ENCODE data around the gene TGOLN2.

TGOLN2 gene

DNA sequence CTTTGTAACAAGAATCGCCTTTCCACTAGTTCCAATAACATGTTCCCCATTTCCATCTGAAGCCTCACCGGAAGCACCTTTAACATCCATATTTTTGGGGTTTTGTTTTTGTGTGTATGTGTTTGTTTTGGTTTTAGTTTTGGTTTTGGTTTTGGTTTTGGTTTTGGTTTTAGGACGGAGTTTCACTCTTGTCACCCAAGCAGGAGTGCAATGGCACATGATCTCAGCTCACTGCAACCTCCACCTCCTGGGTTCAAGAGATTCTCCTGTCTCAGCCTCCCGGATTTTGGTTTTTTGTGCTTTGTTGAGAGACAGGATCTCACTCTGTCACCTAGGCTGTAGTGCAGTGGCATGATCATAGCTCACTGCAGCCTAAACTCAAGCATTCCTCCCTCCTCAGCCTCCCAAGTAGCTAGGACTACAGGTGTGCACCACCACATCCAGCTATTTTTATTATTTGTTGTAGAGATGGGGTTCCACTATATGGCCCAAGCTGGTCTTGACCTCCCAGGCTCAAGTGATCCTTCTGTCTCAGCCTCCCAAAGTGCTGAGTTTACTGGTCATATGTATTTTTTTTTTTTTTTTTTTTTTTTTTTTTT lies 36.3 kb downstream of the TGOLN2 start:
- H3K4me3 ChIP-seq (ENCODE audit: low read length in 2 of 2): no peak overlapping the region
- no peak overlapping the region for H2AK5ac ChIP-seq (ENCODE audit: low read depth, low read length)
- no peak overlapping the region for H2AFZ ChIP-seq (ENCODE audit: low read length)
- no peak overlapping the region for H4K91ac ChIP-seq (ENCODE audit: low read depth, low read length, poor library complexity)
- no peak overlapping the region for H3K18ac ChIP-seq (ENCODE audit: low read length)
- H2BK120ac ChIP-seq (ENCODE audit: low read depth, low read length): no peak overlapping the region
- H4K8ac ChIP-seq (ENCODE audit: low read depth, low read length): no peak overlapping the region
- H3K36me3 ChIP-seq (replicated peaks in 1 of 2; ENCODE audit: control insufficient read depth in 2 of 2, insufficient read depth in 2 of 2, low read length in 2 of 2): peaks cover 4 to 25% of the 10 kb centered on the region in 2 donors
- no peak overlapping the region for H3K4ac ChIP-seq (ENCODE audit: low read length)
- H2BK12ac ChIP-seq (ENCODE audit: low read length): no peak overlapping the region
- H2BK15ac ChIP-seq (ENCODE audit: low read length): no peak overlapping the region
- peaks cover 0 to 4% of the 10 kb centered on the region in 2 donors for H3K9me3 ChIP-seq (replicated peaks in 1 of 2; ENCODE audit: control insufficient read depth in 2 of 2, insufficient read depth in 1 of 2, low read depth in 1 of 2, low read length in 2 of 2)
- no CpG with 5 or more reads among the region's 4 CpGs for WGBS, 2 donors (ENCODE audit: extremely low coverage in 2 of 2, insufficient read length in 2 of 2, insufficient replicate concordance in 1 of 2)
- H3K14ac ChIP-seq (ENCODE audit: low read length): no peak overlapping the region
- no peak overlapping the region for H3K9ac ChIP-seq (ENCODE audit: low read depth, low read length, poor library complexity)
- H3K27me3 ChIP-seq (ENCODE audit: control insufficient read depth in 3 of 3, insufficient read depth in 3 of 3, low read depth in 1 of 3, low read length in 3 of 3): no peaks in the 10 kb centered on the region
- H3K27ac ChIP-seq (replicated peaks; ENCODE audit: low read length): no peak overlapping the region
- H3K4me1 ChIP-seq (ENCODE audit: control insufficient read depth in 2 of 2, insufficient read depth in 1 of 2, low read depth in 1 of 2, low read length in 2 of 2): peaks cover 0 to 7% of the 10 kb centered on the region in 2 donors
- H3K79me1 ChIP-seq (ENCODE audit: low read depth, low read length): peaks cover 3% of the 10 kb centered on the region
- no peak for DNase-seq (ENCODE audit: low spot score)
- H3K23ac ChIP-seq (ENCODE audit: low read depth, low read length, poor library complexity): no peak overlapping the region
- H2BK5ac ChIP-seq (ENCODE audit: low read length): no peak overlapping the region
- no peak overlapping the region for H3K4me2 ChIP-seq (ENCODE audit: insufficient read depth, low read length, poor library complexity, severe bottlenecking)

DNA sequence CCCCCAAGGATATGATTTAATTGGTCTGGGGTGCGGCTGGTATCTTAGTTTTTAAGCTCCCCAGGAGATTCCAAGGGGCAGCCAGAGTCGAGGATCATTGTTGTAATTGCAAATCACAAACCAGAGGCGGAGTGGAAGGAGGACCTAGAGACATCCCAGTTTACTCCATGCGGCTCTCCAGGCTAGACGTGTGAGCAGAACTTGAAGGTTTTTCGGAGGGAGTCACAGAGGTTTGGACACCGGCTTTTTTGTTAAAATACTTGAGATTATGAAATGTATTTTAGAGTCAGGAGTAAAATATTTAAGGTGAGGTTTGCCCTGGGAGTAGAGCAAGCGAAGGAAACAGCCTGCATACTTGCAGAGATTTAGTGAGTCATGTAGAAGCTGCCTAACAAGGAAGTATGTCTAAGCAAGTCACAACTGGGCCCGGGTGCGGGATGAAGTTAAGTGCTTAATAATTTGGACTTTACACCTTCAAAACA lies 39.5 kb downstream of the TGOLN2 start:
- H3K18ac ChIP-seq (ENCODE audit: low read length): no peak overlapping the region
- H2AFZ ChIP-seq (ENCODE audit: low read length): no peak overlapping the region
- H3K23ac ChIP-seq (ENCODE audit: low read depth, low read length, poor library complexity): no peak overlapping the region
- H3K27me3 ChIP-seq (ENCODE audit: control insufficient read depth in 3 of 3, insufficient read depth in 3 of 3, low read depth in 1 of 3, low read length in 3 of 3): no peaks in the 10 kb centered on the region
- H2AK5ac ChIP-seq (ENCODE audit: low read depth, low read length): no peak overlapping the region
- peaks cover 0 to 4% of the 10 kb centered on the region in 2 donors for H3K9me3 ChIP-seq (replicated peaks in 1 of 2; ENCODE audit: control insufficient read depth in 2 of 2, insufficient read depth in 1 of 2, low read depth in 1 of 2, low read length in 2 of 2)
- no peak overlapping the region for H3K9ac ChIP-seq (ENCODE audit: low read depth, low read length, poor library complexity)
- no peak overlapping the region for H3K4ac ChIP-seq (ENCODE audit: low read length)
- no peak overlapping the region for H2BK15ac ChIP-seq (ENCODE audit: low read length)
- H3K36me3 ChIP-seq (replicated peaks in 1 of 2; ENCODE audit: control insufficient read depth in 2 of 2, insufficient read depth in 2 of 2, low read length in 2 of 2): peaks cover 4 to 35% of the 10 kb centered on the region in 2 donors
- no peak overlapping the region for H4K91ac ChIP-seq (ENCODE audit: low read depth, low read length, poor library complexity)
- H3K4me1 ChIP-seq (ENCODE audit: control insufficient read depth in 2 of 2, insufficient read depth in 1 of 2, low read depth in 1 of 2, low read length in 2 of 2): peaks cover 2 to 7% of the 10 kb centered on the region in 2 donors
- no CpG with 5 or more reads among the region's 10 CpGs for WGBS, 2 donors (ENCODE audit: extremely low coverage in 2 of 2, insufficient read length in 2 of 2, insufficient replicate concordance in 1 of 2)
- no peak for DNase-seq (ENCODE audit: low spot score)
- no peak overlapping the region for H2BK12ac ChIP-seq (ENCODE audit: low read length)
- H3K14ac ChIP-seq (ENCODE audit: low read length): no peak overlapping the region
- no peak overlapping the region for H3K4me3 ChIP-seq (ENCODE audit: low read length in 2 of 2)
- no peak overlapping the region for H3K4me2 ChIP-seq (ENCODE audit: insufficient read depth, low read length, poor library complexity, severe bottlenecking)
- peaks cover 3% of the 10 kb centered on the region for H3K79me1 ChIP-seq (ENCODE audit: low read depth, low read length)
- no peak overlapping the region for H2BK120ac ChIP-seq (ENCODE audit: low read depth, low read length)
- peak overlapping the region; percentile 29 for H3K27ac ChIP-seq (replicated peaks; ENCODE audit: low read length)
- H2BK5ac ChIP-seq (ENCODE audit: low read length): no peak overlapping the region
- no peak overlapping the region for H4K8ac ChIP-seq (ENCODE audit: low read depth, low read length)

DNA sequence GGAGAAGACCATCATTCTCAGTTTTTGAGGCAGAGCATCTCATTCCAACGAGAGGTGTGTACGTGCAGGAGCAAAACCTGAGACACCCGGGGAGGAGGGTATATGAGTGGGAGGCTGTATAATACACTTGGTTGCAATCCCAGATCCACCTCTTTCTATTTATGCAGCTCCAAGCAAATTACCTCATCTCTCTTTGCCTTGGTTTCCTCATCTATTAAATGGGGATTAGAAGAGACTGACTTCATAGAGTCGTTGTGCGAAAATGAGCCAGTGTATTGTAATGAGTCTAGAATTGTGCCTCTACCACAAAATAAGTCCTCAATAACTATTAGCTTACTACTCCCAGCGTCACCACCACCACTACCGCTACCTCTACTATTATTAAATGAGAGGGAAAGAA lies 40.1 kb downstream of the TGOLN2 start:
- DNase-seq (ENCODE audit: low spot score): no peak
- H3K14ac ChIP-seq (ENCODE audit: low read length): no peak overlapping the region
- no peak overlapping the region for H4K8ac ChIP-seq (ENCODE audit: low read depth, low read length)
- no peak overlapping the region for H2BK120ac ChIP-seq (ENCODE audit: low read depth, low read length)
- no peak overlapping the region for H3K4ac ChIP-seq (ENCODE audit: low read length)
- H2BK12ac ChIP-seq (ENCODE audit: low read length): no peak overlapping the region
- H3K79me1 ChIP-seq (ENCODE audit: low read depth, low read length): no peaks in the 10 kb centered on the region
- peaks cover 2 to 32% of the 10 kb centered on the region in 2 donors for H3K36me3 ChIP-seq (replicated peaks in 1 of 2; ENCODE audit: control insufficient read depth in 2 of 2, insufficient read depth in 2 of 2, low read length in 2 of 2)
- no peaks in the 10 kb centered on the region for H3K27me3 ChIP-seq (ENCODE audit: control insufficient read depth in 3 of 3, insufficient read depth in 3 of 3, low read depth in 1 of 3, low read length in 3 of 3)
- H3K27ac ChIP-seq (replicated peaks; ENCODE audit: low read length): no peak overlapping the region
- peaks cover 2 to 7% of the 10 kb centered on the region in 2 donors for H3K4me1 ChIP-seq (ENCODE audit: control insufficient read depth in 2 of 2, insufficient read depth in 1 of 2, low read depth in 1 of 2, low read length in 2 of 2)
- H3K9ac ChIP-seq (ENCODE audit: low read depth, low read length, poor library complexity): no peak overlapping the region
- no peak overlapping the region for H4K91ac ChIP-seq (ENCODE audit: low read depth, low read length, poor library complexity)
- peaks cover 0 to 1% of the 10 kb centered on the region in 2 donors for H3K9me3 ChIP-seq (replicated peaks in 1 of 2; ENCODE audit: control insufficient read depth in 2 of 2, insufficient read depth in 1 of 2, low read depth in 1 of 2, low read length in 2 of 2)
- H3K4me3 ChIP-seq (ENCODE audit: low read length in 2 of 2): no peak overlapping the region
- no peak overlapping the region for H3K4me2 ChIP-seq (ENCODE audit: insufficient read depth, low read length, poor library complexity, severe bottlenecking)
- H2BK15ac ChIP-seq (ENCODE audit: low read length): no peak overlapping the region
- WGBS, 2 donors (ENCODE audit: extremely low coverage in 2 of 2, insufficient read length in 2 of 2, insufficient replicate concordance in 1 of 2): no CpG with 5 or more reads among the region's 7 CpGs
- no peak overlapping the region for H3K18ac ChIP-seq (ENCODE audit: low read length)
- no peak overlapping the region for H2AK5ac ChIP-seq (ENCODE audit: low read depth, low read length)
- no peak overlapping the region for H2BK5ac ChIP-seq (ENCODE audit: low read length)
- no peak overlapping the region for H2AFZ ChIP-seq (ENCODE audit: low read length)
- no peak overlapping the region for H3K23ac ChIP-seq (ENCODE audit: low read depth, low read length, poor library complexity)

DNA sequence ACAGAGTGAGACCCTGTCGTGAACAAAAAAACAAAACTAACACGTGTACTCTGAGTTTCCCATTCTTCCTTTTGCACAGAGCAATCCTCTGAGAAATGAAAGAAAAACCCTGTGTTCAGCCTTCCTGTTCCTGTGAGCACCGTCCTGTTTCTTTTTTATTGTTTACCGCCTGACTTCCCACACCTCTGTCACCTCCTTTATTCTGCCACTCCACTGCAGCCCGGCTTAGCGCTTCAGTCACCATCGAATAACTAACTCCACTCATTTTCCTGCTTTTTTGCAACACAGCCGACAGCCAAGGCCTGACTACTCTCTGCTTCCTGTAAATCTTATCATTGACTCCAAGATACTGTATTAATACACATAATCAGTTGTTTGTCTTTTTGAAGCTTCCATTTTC lies 40.9 kb downstream of the TGOLN2 start:
- WGBS, 2 donors (ENCODE audit: extremely low coverage in 2 of 2, insufficient read length in 2 of 2, insufficient replicate concordance in 1 of 2): no CpG with 5 or more reads among the region's 8 CpGs
- peak overlapping the region; percentile 40 for H3K27ac ChIP-seq (replicated peaks; ENCODE audit: low read length)
- H2AK5ac ChIP-seq (ENCODE audit: low read depth, low read length): no peak overlapping the region

More for the DNA sequence above, 40.9 kb downstream of the TGOLN2 start:
- Histone ChIP-seq H4K8ac (ENCODE audit: low read depth, low read length) (no peak overlapping the region), H2AFZ (ENCODE audit: low read length) (no peak overlapping the region), H3K36me3 (replicated peaks in 1 of 2; ENCODE audit: control insufficient read depth in 2 of 2, insufficient read depth in 2 of 2, low read length in 2 of 2) (peaks cover 2 to 27% of the 10 kb centered on the region in 2 donors), H4K91ac (ENCODE audit: low read depth, low read length, poor library complexity) (no peak overlapping the region), H2BK5ac (ENCODE audit: low read length) (no peak overlapping the region), H3K9me3 (replicated peaks in 1 of 2; ENCODE audit: control insufficient read depth in 2 of 2, insufficient read depth in 1 of 2, low read depth in 1 of 2, low read length in 2 of 2) (no peaks in the 10 kb centered on the region), H3K14ac (ENCODE audit: low read length) (no peak overlapping the region), H3K9ac (ENCODE audit: low read depth, low read length, poor library complexity) (no peak overlapping the region), H3K4me2 (ENCODE audit: insufficient read depth, low read length, poor library complexity, severe bottlenecking) (no peak overlapping the region), H3K18ac (ENCODE audit: low read length) (no peak overlapping the region), H3K4me3 (ENCODE audit: low read length in 2 of 2) (no peak overlapping the region), H3K79me1 (ENCODE audit: low read depth, low read length) (no peaks in the 10 kb centered on the region), H2BK12ac (ENCODE audit: low read length) (no peak overlapping the region), H3K4ac (ENCODE audit: low read length) (no peak overlapping the region), H2BK120ac (ENCODE audit: low read depth, low read length) (no peak overlapping the region), H3K27me3 (ENCODE audit: control insufficient read depth in 3 of 3, insufficient read depth in 3 of 3, low read depth in 1 of 3, low read length in 3 of 3) (no peaks in the 10 kb centered on the region), H2BK15ac (ENCODE audit: low read length) (no peak overlapping the region), H3K4me1 (ENCODE audit: control insufficient read depth in 2 of 2, insufficient read depth in 1 of 2, low read depth in 1 of 2, low read length in 2 of 2) (peaks cover 2 to 7% of the 10 kb centered on the region in 2 donors), H3K23ac (ENCODE audit: low read depth, low read length, poor library complexity) (no peak overlapping the region)
- DNase-seq (ENCODE audit: low spot score): no peak
